HL-60 (cell line): Measurements from ENCODE around the gene NOS1AP.

Experiments used
- CTCF ChIP-seq: IDR thresholded peaks from one replicate; pipeline ENCODE4 v1.5.1; 2011; ENCODE audit warnings: low read length, control low read depth, inconsistent platforms; ENCODE audit not compliant: insufficient read depth
- GABPA ChIP-seq: IDR thresholded peaks from 2 replicates; pipeline ENCODE4 v1.6.1; 2012; ENCODE audit warnings: low read depth
- POLR2AphosphoS5 ChIP-seq: IDR thresholded peaks from 2 replicates; pipeline ENCODE4 v1.6.1; 2012; ENCODE audit warnings: low read depth
- REST ChIP-seq: IDR thresholded peaks from 2 replicates; pipeline ENCODE4 v1.6.1; 2012; ENCODE audit warnings: low read depth; ENCODE audit not compliant: insufficient replicate concordance

GRCh38 chr1:162233937-162234336 is 164.4 kb downstream of the NOS1AP start:
- TF ChIP-seq CTCF = no peak
- TF ChIP-seq POLR2AphosphoS5 = no peak
- TF ChIP-seq REST = no peak
- TF ChIP-seq GABPA = no peak
